SU-DHL-6 (cell line): ENCODE results near the gene WNT4.

Experiments
- H2AFZ ChIP-seq: fragments of 200-600 bp; sonication (generic); 2 replicates; pipeline ENCODE4 v1.6.1; 2014; ENCODE audit warnings: low read depth, mild to moderate bottlenecking, moderate library complexity, mixed read lengths, antibody characterized with exemption, low read length; ENCODE audit not compliant: severe bottlenecking
- H3F3A ChIP-seq: fragments of 200-600 bp; shearing (Covaris generic); 2 replicates; pipeline ENCODE4 v1.6.0; 2016; ENCODE audit warnings: antibody characterized with exemption, mild to moderate bottlenecking; ENCODE audit not compliant: insufficient read depth
- H3K27ac ChIP-seq: fragments of 200-600 bp; sonication (generic); 2 replicates; pipeline ENCODE4 v1.5.1; 2016; ENCODE audit warnings: low read depth, mild to moderate bottlenecking, low read length, moderate library complexity, mixed read lengths
- H3K27me3 ChIP-seq: fragments of 200-600 bp; sonication (generic), shearing (Covaris generic); 2 replicates; pipeline ENCODE4 v1.6.0; 2014; ENCODE audit warnings: mild to moderate bottlenecking, low read length
- H3K36me3 ChIP-seq: fragments of 200-600 bp; sonication (generic); 2 replicates; pipeline ENCODE4 v1.6.1; 2014; ENCODE audit warnings: mild to moderate bottlenecking, low read length, mixed read lengths
- H3K4me2 ChIP-seq: fragments of 300-600, 200-600 bp; shearing (Covaris generic), sonication (generic); 2 replicates; pipeline ENCODE4 v1.6.0; 2014; ENCODE audit warnings: low read length, low read depth, mild to moderate bottlenecking; ENCODE audit not compliant: poor library complexity, severe bottlenecking
- H3K4me3 ChIP-seq: fragments of 200-600 bp; sonication (generic); 2 replicates; pipeline ENCODE4 v1.5.1; 2014; ENCODE audit warnings: antibody characterized with exemption, low read length, mild to moderate bottlenecking, mixed read lengths; ENCODE audit not compliant: insufficient read depth, poor library complexity, severe bottlenecking
- H3K79me2 ChIP-seq: fragments of 200-600 bp; sonication (generic); 2 replicates; pipeline ENCODE4 v1.6.1; 2014; ENCODE audit warnings: mild to moderate bottlenecking, low read length, moderate library complexity; ENCODE audit not compliant: insufficient read depth
- H3K9ac ChIP-seq: fragments of 200-600 bp; sonication (generic); 2 replicates; pipeline ENCODE4 v1.7.0; 2014; ENCODE audit warnings: mild to moderate bottlenecking, low read length
- H3K9me2 ChIP-seq: fragments of 200-600 bp; sonication (generic); replicated peaks from 2 replicates; pipeline ENCODE4 v1.6.1; 2014; ENCODE audit warnings: low read length; ENCODE audit not compliant: insufficient read depth
- H3K9me3 ChIP-seq: fragments of 200-600 bp; sonication (generic); 2 replicates; pipeline ENCODE4 v1.6.1; 2014; ENCODE audit warnings: low read length, mixed read lengths; ENCODE audit not compliant: insufficient read depth
- H4K20me1 ChIP-seq: fragments of 200-600 bp; sonication (generic); 2 replicates; pipeline ENCODE4 v1.6.1; 2014; ENCODE audit warnings: low read depth, mild to moderate bottlenecking, antibody characterized with exemption, low read length, moderate library complexity, mixed read lengths
- EZH2phosphoT487 ChIP-seq: fragments of 200-600 bp; sonication (generic), shearing (Covaris generic); conservative IDR thresholded peaks from 2 replicates; pipeline ENCODE4 v1.6.1; 2018; ENCODE audit warnings: mild to moderate bottlenecking, antibody characterized with exemption, low read length, moderate library complexity, mixed read lengths
- TF ChIP-seq, protein P1 (sequence below): fragments of 200-600 bp; sonication (generic); IDR thresholded peaks from one replicate; pipeline ENCODE4 v1.5.1; 2017; ENCODE audit warnings: antibody characterized with exemption, mild to moderate bottlenecking, low read length, moderate library complexity; ENCODE audit not compliant: insufficient read depth, poor library complexity, severe bottlenecking

The WNT4 gene

DNA sequence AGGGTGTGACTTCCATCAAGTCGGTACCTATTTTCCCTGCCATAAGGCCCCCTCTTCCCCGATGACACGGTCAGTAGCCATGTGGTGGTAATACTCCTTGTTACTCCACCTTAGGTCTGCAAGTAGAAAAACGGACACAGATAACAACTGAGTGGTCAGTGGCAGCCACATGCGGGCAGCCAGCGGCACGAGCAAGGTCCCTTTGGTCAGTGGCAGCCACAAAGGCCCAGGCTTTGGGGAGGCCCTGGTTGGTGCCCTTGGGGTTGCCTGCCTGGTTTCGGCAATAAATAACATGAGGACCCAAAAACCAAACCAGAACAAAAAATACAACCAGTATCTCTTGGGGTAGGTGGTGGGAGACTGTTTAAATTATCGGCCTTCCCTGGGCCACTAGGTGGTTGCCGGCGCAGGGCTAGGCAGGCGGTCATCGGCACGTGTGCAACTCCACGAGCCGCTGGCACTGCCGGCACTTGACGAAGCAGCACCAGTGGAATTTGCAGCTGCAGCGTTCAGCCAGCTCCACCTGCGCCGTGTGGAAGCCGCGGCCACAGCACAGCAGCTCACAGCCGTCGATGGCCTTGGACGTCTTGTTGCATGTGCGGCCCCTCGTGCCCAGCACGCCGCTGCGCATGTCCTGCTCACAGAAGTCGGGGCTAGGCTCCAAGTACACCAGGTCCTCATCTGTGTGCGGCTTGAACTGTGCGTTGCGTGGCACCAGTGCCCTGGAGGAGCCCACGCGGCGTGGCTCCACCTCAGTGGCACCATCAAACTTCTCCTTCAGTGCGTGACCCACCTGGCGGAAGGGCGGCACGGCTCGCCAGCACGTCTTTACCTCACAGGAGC lies 23.1 kb downstream of the WNT4 start:
- Histone ChIP-seq H3K79me2 (no peaks in the 10 kb centered on the region), H3K27me3 (no peaks in the 10 kb centered on the region), H3K9me3 (no peaks in the 10 kb centered on the region), H3K36me3 (no peaks in the 10 kb centered on the region), H2AFZ (no peak overlapping the region), H3K4me3 (no peak overlapping the region), H3K27ac (no peak overlapping the region), H3K9me2 (no peaks in the 10 kb centered on the region), H3K9ac (no peak overlapping the region), H3K4me2 (no peak overlapping the region), H3F3A (no peaks in the 10 kb centered on the region), H4K20me1 (no peaks in the 10 kb centered on the region)
- TF ChIP-seq EZH2phosphoT487, result no peak
- TF ChIP-seq, protein P1, sequence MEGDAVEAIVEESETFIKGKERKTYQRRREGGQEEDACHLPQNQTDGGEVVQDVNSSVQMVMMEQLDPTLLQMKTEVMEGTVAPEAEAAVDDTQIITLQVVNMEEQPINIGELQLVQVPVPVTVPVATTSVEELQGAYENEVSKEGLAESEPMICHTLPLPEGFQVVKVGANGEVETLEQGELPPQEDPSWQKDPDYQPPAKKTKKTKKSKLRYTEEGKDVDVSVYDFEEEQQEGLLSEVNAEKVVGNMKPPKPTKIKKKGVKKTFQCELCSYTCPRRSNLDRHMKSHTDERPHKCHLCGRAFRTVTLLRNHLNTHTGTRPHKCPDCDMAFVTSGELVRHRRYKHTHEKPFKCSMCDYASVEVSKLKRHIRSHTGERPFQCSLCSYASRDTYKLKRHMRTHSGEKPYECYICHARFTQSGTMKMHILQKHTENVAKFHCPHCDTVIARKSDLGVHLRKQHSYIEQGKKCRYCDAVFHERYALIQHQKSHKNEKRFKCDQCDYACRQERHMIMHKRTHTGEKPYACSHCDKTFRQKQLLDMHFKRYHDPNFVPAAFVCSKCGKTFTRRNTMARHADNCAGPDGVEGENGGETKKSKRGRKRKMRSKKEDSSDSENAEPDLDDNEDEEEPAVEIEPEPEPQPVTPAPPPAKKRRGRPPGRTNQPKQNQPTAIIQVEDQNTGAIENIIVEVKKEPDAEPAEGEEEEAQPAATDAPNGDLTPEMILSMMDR, result no peak

DNA sequence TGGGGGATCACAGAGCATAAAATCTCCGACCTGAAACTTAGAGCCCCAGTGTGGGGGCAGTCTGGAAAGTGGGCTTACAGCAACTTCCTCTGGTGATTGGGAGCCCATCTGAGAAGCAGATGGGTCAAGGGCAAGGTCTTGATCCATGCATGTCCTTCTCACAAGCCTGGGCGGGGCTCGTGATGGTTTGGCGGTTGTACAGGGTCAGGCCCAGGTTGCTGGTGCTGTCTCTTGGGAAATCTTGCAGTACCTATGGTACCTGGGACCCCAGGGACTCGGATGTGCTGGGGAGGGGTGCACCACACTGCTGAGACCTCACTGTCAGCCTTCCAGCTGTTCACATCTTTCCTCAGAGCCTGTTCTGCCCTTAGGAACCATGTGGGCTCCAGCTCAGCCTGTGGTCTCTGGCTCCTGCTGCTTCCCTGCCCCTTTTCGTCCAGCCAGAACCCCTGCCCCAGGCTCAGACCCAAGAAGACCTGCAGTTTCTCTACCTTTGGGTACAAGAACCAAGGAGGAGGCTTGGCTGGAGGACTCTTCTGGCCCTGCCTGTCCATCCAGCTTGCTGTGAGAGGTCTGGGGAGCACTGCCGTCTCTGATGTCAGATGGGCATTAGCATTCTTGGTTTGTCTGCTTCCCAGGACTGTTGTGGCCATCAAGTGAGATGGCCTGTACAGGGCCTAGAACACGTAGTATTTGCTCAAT lies 24.5 kb downstream of the WNT4 start:
- Histone ChIP-seq H3K9ac (no peak overlapping the region), H3K4me3 (no peak overlapping the region), H3K9me3 (no peaks in the 10 kb centered on the region), H3K4me2 (no peak overlapping the region), H2AFZ (no peak overlapping the region), H3K36me3 (no peaks in the 10 kb centered on the region), H3F3A (no peaks in the 10 kb centered on the region), H3K27me3 (no peaks in the 10 kb centered on the region), H3K79me2 (no peaks in the 10 kb centered on the region), H3K9me2 (no peaks in the 10 kb centered on the region), H3K27ac (no peak overlapping the region), H4K20me1 (no peaks in the 10 kb centered on the region)
- TF ChIP-seq EZH2phosphoT487, result no peak
- TF ChIP-seq, protein P1, result no peak

DNA sequence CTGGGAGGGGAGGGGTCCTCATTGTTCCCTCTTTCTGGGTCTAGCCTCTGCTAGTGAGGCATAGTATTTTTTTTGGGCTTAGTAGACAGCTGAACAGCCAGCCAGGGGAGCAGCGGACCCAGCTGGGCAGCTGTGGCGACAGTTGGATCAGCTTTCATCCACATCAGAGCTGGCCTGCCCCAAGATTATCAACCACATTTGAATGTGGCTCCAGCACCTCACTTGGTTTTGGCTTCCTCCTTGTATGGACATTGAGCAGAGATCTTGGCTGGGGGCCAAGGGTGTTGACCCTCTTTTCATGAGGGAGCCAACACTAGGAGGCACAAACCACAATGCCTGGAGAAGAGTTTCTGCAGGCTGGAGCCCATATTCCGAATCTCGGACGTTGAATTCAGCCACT lies 25.0 kb downstream of the WNT4 start:
- Histone ChIP-seq H3K4me3 (no peak overlapping the region), H3K79me2 (no peaks in the 10 kb centered on the region), H3K4me2 (no peak overlapping the region), H3K27me3 (no peaks in the 10 kb centered on the region), H3K9me3 (no peaks in the 10 kb centered on the region), H3F3A (no peaks in the 10 kb centered on the region), H4K20me1 (no peaks in the 10 kb centered on the region), H2AFZ (no peak overlapping the region), H3K36me3 (no peaks in the 10 kb centered on the region), H3K9ac (no peak overlapping the region), H3K27ac (no peak overlapping the region), H3K9me2 (no peaks in the 10 kb centered on the region)
- TF ChIP-seq, protein P1, result no peak
- TF ChIP-seq EZH2phosphoT487, result no peak
